ENCODE measurements around the gene C12orf60. TPM values are rescaled to one million over a fixed set of nuclear protein-coding genes. Genes with fewer than 3 reads are reported as not detected.

C12orf60 gene
- polyA plus RNA-seq, 2 of the 4 experiments (the other 2 are of a cell fraction) = 2.4 to 5.5 TPM

- TF ChIP-seq FOSL2 (IDR thresholded peaks at IDR 0.05) = no peak
- no peak for TF ChIP-seq FOSL2 (CRISPR knock-in tag; IDR thresholded peaks at IDR 0.05)
- TF ChIP-seq GATA3 (IDR thresholded peaks at IDR 0.05; ENCODE audit: borderline replicate concordance) = peak; percentile 47; the same call in 1 of the 2 replicates
Measured at GRCh38 chr12:14770496-14771461, 32.7 kb upstream of the C12orf60 start (continued).

GRCh38 chr12:14771651-14772137, 31.8 kb upstream of the C12orf60 start:
- ChIA-PET CTCF (interaction anchor here (0.8 to 3.6 kb wide), 4 partner anchors 34 to 224 kb away, joined by 3 to 21 read pairs (median 5); no protein-coding TSS in a partner anchor), POLR2A (interaction anchor here (0.6 to 3.1 kb wide), 21 partner anchors 9 to 552 kb away, joined by 3 to 68 read pairs (median 5); partner anchors contain the start of genes ATF7IP, C12orf60, RERG and WBP11)
- TF ChIP-seq FOSL2 (IDR thresholded peaks at IDR 0.05) (no peak), FOSL2 (CRISPR knock-in tag; IDR thresholded peaks at IDR 0.05) (peak; percentile 79), ZC3H11A (IDR thresholded peaks at IDR 0.05) (no peak)
- FAIRE-seq (no peak), ATAC-seq (no peak), DNase-seq (ENCODE audit: low read depth in 1 of 2, low spot score in 1 of 2) (peak in 1 of 2 experiments; percentile 27)
- Histone ChIP-seq H3K9me3 (no peaks in the 10 kb centered on the region), H3K4me3 (peak overlapping the region; percentile 79), H3K27ac (peak overlapping the region; percentile 88 to 97), H3K4me1 (peaks cover 30% of the 10 kb centered on the region), H3K4me2 (peak overlapping the region; percentile 71)
- 43% methylated on average over 4 of the region's 6 CpGs for WGBS (ENCODE audit: missing lambda C conversion rate)

GRCh38 chr12:14772946-14773345, 30.5 kb upstream of the C12orf60 start:
- POLR2A ChIA-PET = interaction anchor here (0.7 to 3.9 kb wide), 3 partner anchors 9 to 407 kb away, joined by 3 to 44 read pairs (median 4); partner anchors contain the start of genes C12orf60 and WBP11
- 90% methylated on average over 5 of the region's 5 CpGs for WGBS (ENCODE audit: missing lambda C conversion rate)
- peak overlapping the region; percentile 68 for H3K4me2 ChIP-seq
- FAIRE-seq = no peak
- H3K27ac ChIP-seq = peak overlapping the region in 1 of 2 experiments; percentile 35; a peak in 2 of 6 replicates
- H3K4me3 ChIP-seq = no peak overlapping the region
- no peak for TF ChIP-seq EP300 (IDR thresholded peaks at IDR 0.05)
- no peak for DNase-seq (ENCODE audit: low read depth in 1 of 2, low spot score in 1 of 2)
- CTCF ChIA-PET = interaction anchor here (0.6 to 5.9 kb wide), 6 partner anchors 17 to 441 kb away, joined by 3 to 28 read pairs (median 3); no protein-coding TSS in a partner anchor
- ATAC-seq = no peak
- no peaks in the 10 kb centered on the region for H3K9me3 ChIP-seq
- H3K4me1 ChIP-seq = peaks cover 38% of the 10 kb centered on the region

- ATAC-seq (peak in 1 of 2 experiments; percentile 22; a peak in 3 of 6 replicates), FAIRE-seq (no peak), DNase-seq (ENCODE audit: low read depth in 1 of 2, low spot score in 1 of 2) (peak in 1 of 2 experiments; percentile 31)
- Histone ChIP-seq H3K4me1 (peaks cover 32% of the 10 kb centered on the region), H3K9me3 (no peaks in the 10 kb centered on the region), H3K4me3 (peak overlapping the region; percentile 78), H3K27ac (peak overlapping the region; percentile 79 to 94), H3K4me2 (peak overlapping the region; percentile 68)
- CTCF ChIA-PET = interaction anchor here (1.0 to 5.9 kb wide), 5 partner anchors 18 to 447 kb away, joined by 3 to 28 read pairs (median 3); partner anchors contain the start of gene RERG
- POLR2A ChIA-PET = interaction anchor here (1.2 to 3.9 kb wide), 6 partner anchors 9 to 32 kb away, joined by 4 to 44 read pairs (median 4); partner anchors contain the start of genes C12orf60 and WBP11
- WGBS (ENCODE audit: missing lambda C conversion rate) = 27% methylated on average over 16 of the region's 16 CpGs
- TF ChIP-seq CTCF (IDR thresholded peaks at IDR 0.05) = no peak
- no peak for TF ChIP-seq JUN (IDR thresholded peaks at IDR 0.05)
- TF ChIP-seq HEYL (CRISPR knock-in tag; IDR thresholded peaks at IDR 0.05) = no peak
- TF ChIP-seq FOSB (CRISPR knock-in tag; IDR thresholded peaks at IDR 0.05) = no peak
- TF ChIP-seq CEBPB (IDR thresholded peaks at IDR 0.05) = no peak
Measured at GRCh38 chr12:14773685-14774073, 29.8 kb upstream of the C12orf60 start.
